ENCODE results near the gene PCDHGB1. TPM values are rescaled to one million over a fixed set of nuclear protein-coding genes. Genes with fewer than 3 reads are reported as not detected.

PCDHGB1 gene
- total RNA-seq, 1 experiment from 2014 or later: 0.15 TPM

GRCh38 chr5:141398608-141399007 lies 48.7 kb downstream of the PCDHGB1 start:
- intact Hi-C loops (cut with micrococcal nuclease): no loop called here
- H3K36me3 ChIP-seq (ENCODE audit: control insufficient read depth in 1 of 2, insufficient read depth in 2 of 2, low read length in 2 of 2): no peaks in the 10 kb centered on the region
- CTCF ChIA-PET: no interaction called here

More at GRCh38 chr5:141398608-141399007, 48.7 kb downstream of the PCDHGB1 start:
- H3K4me3 ChIP-seq (replicated peaks in 1 of 2; ENCODE audit: low read depth in 1 of 2, low read length in 2 of 2): no peak overlapping the region
- no peak overlapping the region for H3K27ac ChIP-seq (ENCODE audit: low read depth, low read length)
- H3K4me2 ChIP-seq (ENCODE audit: low read length): no peak overlapping the region
- ATAC-seq: no peak
- H3K9ac ChIP-seq (ENCODE audit: low read length): no peak overlapping the region
- BruUV-seq (replicated peaks): no TSS peak
- DNase-seq (ENCODE audit: low read depth, low spot score): no peak
- no peaks in the 10 kb centered on the region for H3K79me2 ChIP-seq (ENCODE audit: insufficient read depth, low read length)
- no peaks in the 10 kb centered on the region for H3K4me1 ChIP-seq (ENCODE audit: control insufficient read depth in 1 of 2, insufficient read depth in 2 of 2, low read length in 2 of 2)
- no peaks in the 10 kb centered on the region; a peak in 1 of 4 replicates for H3K9me3 ChIP-seq (ENCODE audit: control insufficient read depth in 1 of 2, insufficient read depth in 1 of 2, low read depth in 1 of 2, low read length in 2 of 2)
- no peaks in the 10 kb centered on the region for H3K9me2 ChIP-seq (ENCODE audit: insufficient read depth)
- H4K20me1 ChIP-seq (ENCODE audit: insufficient read depth): no peaks in the 10 kb centered on the region
- no peaks in the 10 kb centered on the region for H3K27me3 ChIP-seq (ENCODE audit: insufficient read depth, low read length)
- ChIA-PET RAD21 (ENCODE audit: low non-redundant PET in 1 of 2, low total read pairs in 2 of 2, uncharacterized antibody in 2 of 2, unreplicated experiment in 2 of 2) (no interaction called here), POLR2A (no interaction called here)
- no peak for TF ChIP-seq ZBTB33 (IDR thresholded peaks at IDR 0.05; ENCODE audit: extremely low read depth, insufficient replicate concordance, low read length)
- TF ChIP-seq POLR2AphosphoS5 (IDR thresholded peaks at IDR 0.05; ENCODE audit: low read depth, low read length): no peak
- no peak for TF ChIP-seq FOSL1 (IDR thresholded peaks at IDR 0.05; ENCODE audit: low read depth)
- TF ChIP-seq ZNF274 (IDR thresholded peaks at IDR 0.05; ENCODE audit: low read depth, low read length): no peak
- no peak for TF ChIP-seq TCF7L2 (IDR thresholded peaks at IDR 0.05; ENCODE audit: borderline replicate concordance, extremely low read depth, insufficient read depth, insufficient read length)
- no peak for TF ChIP-seq POLR2A (IDR thresholded peaks at IDR 0.05; ENCODE audit: borderline replicate concordance, extremely low read depth, insufficient read depth, insufficient read length)
- no peak for TF ChIP-seq EZH2phosphoT487 (IDR thresholded peaks at IDR 0.05; ENCODE audit: borderline replicate concordance)
- no peak for TF ChIP-seq JUND (IDR thresholded peaks at IDR 0.05)
- no peak for TF ChIP-seq CBX3 (IDR thresholded peaks at IDR 0.05; ENCODE audit: low read depth)
- TF ChIP-seq SP1 (IDR thresholded peaks at IDR 0.05; ENCODE audit: low read depth): no peak
- no peak for TF ChIP-seq ELF1 (IDR thresholded peaks at IDR 0.05; ENCODE audit: borderline replicate concordance, low read depth)
- TF ChIP-seq YY1 (IDR thresholded peaks at IDR 0.05; ENCODE audit: extremely low read depth, insufficient replicate concordance, low read depth, low read length): no peak
- no peak for TF ChIP-seq ZFX (IDR thresholded peaks at IDR 0.05)
- TF ChIP-seq MAX (IDR thresholded peaks at IDR 0.05): no peak
- TF ChIP-seq SRF (IDR thresholded peaks at IDR 0.05; ENCODE audit: low read depth): no peak
- no peak for TF ChIP-seq CEBPB (IDR thresholded peaks at IDR 0.05; ENCODE audit: low read depth)
- TF ChIP-seq SIN3A (IDR thresholded peaks at IDR 0.05; ENCODE audit: low read depth): no peak
- no peak for TF ChIP-seq EZH2 (IDR thresholded peaks at IDR 0.05)
- TF ChIP-seq, protein P1, sequence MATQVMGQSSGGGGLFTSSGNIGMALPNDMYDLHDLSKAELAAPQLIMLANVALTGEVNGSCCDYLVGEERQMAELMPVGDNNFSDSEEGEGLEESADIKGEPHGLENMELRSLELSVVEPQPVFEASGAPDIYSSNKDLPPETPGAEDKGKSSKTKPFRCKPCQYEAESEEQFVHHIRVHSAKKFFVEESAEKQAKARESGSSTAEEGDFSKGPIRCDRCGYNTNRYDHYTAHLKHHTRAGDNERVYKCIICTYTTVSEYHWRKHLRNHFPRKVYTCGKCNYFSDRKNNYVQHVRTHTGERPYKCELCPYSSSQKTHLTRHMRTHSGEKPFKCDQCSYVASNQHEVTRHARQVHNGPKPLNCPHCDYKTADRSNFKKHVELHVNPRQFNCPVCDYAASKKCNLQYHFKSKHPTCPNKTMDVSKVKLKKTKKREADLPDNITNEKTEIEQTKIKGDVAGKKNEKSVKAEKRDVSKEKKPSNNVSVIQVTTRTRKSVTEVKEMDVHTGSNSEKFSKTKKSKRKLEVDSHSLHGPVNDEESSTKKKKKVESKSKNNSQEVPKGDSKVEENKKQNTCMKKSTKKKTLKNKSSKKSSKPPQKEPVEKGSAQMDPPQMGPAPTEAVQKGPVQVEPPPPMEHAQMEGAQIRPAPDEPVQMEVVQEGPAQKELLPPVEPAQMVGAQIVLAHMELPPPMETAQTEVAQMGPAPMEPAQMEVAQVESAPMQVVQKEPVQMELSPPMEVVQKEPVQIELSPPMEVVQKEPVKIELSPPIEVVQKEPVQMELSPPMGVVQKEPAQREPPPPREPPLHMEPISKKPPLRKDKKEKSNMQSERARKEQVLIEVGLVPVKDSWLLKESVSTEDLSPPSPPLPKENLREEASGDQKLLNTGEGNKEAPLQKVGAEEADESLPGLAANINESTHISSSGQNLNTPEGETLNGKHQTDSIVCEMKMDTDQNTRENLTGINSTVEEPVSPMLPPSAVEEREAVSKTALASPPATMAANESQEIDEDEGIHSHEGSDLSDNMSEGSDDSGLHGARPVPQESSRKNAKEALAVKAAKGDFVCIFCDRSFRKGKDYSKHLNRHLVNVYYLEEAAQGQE (IDR thresholded peaks at IDR 0.05; ENCODE audit: low read depth): no peak
- H2AFZ ChIP-seq (ENCODE audit: low read depth, low read length, poor library complexity, severe bottlenecking): no peak overlapping the region
